H9 (cell line): ENCODE measurements around the gene ZDHHC16. TPM values are rescaled to one million over a fixed set of nuclear protein-coding genes. Genes with fewer than 3 reads are reported as not detected.

ENCODE experiments used
- DNase-seq: peaks from one replicate; pipeline ENCODE4 v3.0.0-alpha.2; 2017
- H2AFZ ChIP-seq: one replicate; pipeline ENCODE4 v1.6.1; 2013; ENCODE audit warnings: mild to moderate bottlenecking, low read length, control low read depth, moderate library complexity
- H2AK5ac ChIP-seq: 2 replicates; pipeline ENCODE4 v1.6.1; 2013; ENCODE audit warnings: low read length, control low read depth, mixed read lengths; ENCODE audit not compliant: insufficient read length
- H2BK120ac ChIP-seq: one replicate; pipeline ENCODE4 v1.6.1; 2013; ENCODE audit warnings: low read depth, mild to moderate bottlenecking, low read length, control low read depth, inconsistent platforms; ENCODE audit not compliant: poor library complexity, severe bottlenecking
- H2BK12ac ChIP-seq: 2 replicates; pipeline ENCODE4 v1.6.1; 2013; ENCODE audit warnings: low read length, control low read depth, mixed read lengths, low read depth; ENCODE audit not compliant: insufficient read length
- H2BK15ac ChIP-seq: 2 replicates; pipeline ENCODE4 v1.6.1; 2013; ENCODE audit warnings: low read depth, low read length, control low read depth
- H2BK20ac ChIP-seq: one replicate; pipeline ENCODE4 v1.6.1; 2013; ENCODE audit warnings: low read depth, mild to moderate bottlenecking, low read length, control low read depth, inconsistent platforms; ENCODE audit not compliant: poor library complexity, severe bottlenecking
- H2BK5ac ChIP-seq: 2 replicates; pipeline ENCODE4 v1.6.1; 2013; ENCODE audit warnings: low read length, control low read depth, mixed read lengths; ENCODE audit not compliant: insufficient read length
- H3K14ac ChIP-seq: 2 replicates; pipeline ENCODE4 v1.6.1; 2013; ENCODE audit warnings: low read length, control low read depth; ENCODE audit not compliant: insufficient read depth
- H3K18ac ChIP-seq: 2 replicates; pipeline ENCODE4 v1.6.1; 2013; ENCODE audit warnings: low read depth, mild to moderate bottlenecking, mixed read lengths, low read length, control low read depth; ENCODE audit not compliant: insufficient read length
- H3K23ac ChIP-seq: 2 replicates; pipeline ENCODE4 v1.6.1; 2013; ENCODE audit warnings: low read length, control low read depth, mixed read lengths, low read depth; ENCODE audit not compliant: insufficient read length
- H3K23me2 ChIP-seq: 2 replicates; pipeline ENCODE4 v1.6.1; 2013; ENCODE audit warnings: low read depth, mild to moderate bottlenecking, mixed read lengths, low read length, control low read depth; ENCODE audit not compliant: insufficient read length, poor library complexity, severe bottlenecking
- H3K27ac ChIP-seq: 2 replicates; pipeline ENCODE4 v1.5.1; 2013; ENCODE audit warnings: low read length, control low read depth, mixed read lengths, low read depth; ENCODE audit not compliant: insufficient read length
- H3K27me3 ChIP-seq: 2 replicates; pipeline ENCODE4 v1.6.1; 2013; ENCODE audit warnings: low read length, control low read depth, inconsistent platforms; ENCODE audit not compliant: insufficient read depth
- H3K4ac ChIP-seq: 2 replicates; pipeline ENCODE4 v1.6.1; 2013; ENCODE audit warnings: low read depth, mild to moderate bottlenecking, control low read depth, inconsistent platforms, low read length, moderate library complexity
- H3K4me1 ChIP-seq: 2 replicates; pipeline ENCODE4 v1.6.1; 2013; ENCODE audit warnings: low read length, control low read depth, inconsistent platforms; ENCODE audit not compliant: insufficient read depth
- H3K4me2 ChIP-seq: 2 replicates; pipeline ENCODE4 v1.6.1; 2013; ENCODE audit warnings: low read length, control low read depth, mixed read lengths; ENCODE audit not compliant: insufficient read length, insufficient read depth
- H3K56ac ChIP-seq: 2 replicates; pipeline ENCODE4 v1.6.1; 2013; ENCODE audit warnings: low read depth, mild to moderate bottlenecking, mixed read lengths, low read length, control low read depth; ENCODE audit not compliant: insufficient read length
- H3K79me1 ChIP-seq: 2 replicates; pipeline ENCODE4 v1.6.1; 2013; ENCODE audit warnings: low read depth, mild to moderate bottlenecking, moderate library complexity, low read length, control low read depth, inconsistent platforms; ENCODE audit not compliant: insufficient read depth, poor library complexity, severe bottlenecking
- H3K79me2 ChIP-seq: 2 replicates; pipeline ENCODE4 v1.6.1; 2013; ENCODE audit warnings: low read length, control low read depth, inconsistent platforms; ENCODE audit not compliant: insufficient read depth
- H3K9ac ChIP-seq: 2 replicates; pipeline ENCODE4 v1.6.1; 2013; ENCODE audit warnings: low read length, control low read depth, mixed read lengths; ENCODE audit not compliant: insufficient read length; ENCODE audit errors: extremely low read depth
- H3K9me3 ChIP-seq: one replicate; pipeline ENCODE4 v1.6.1; 2013; ENCODE audit warnings: low read depth, low read length, inconsistent platforms; ENCODE audit not compliant: control insufficient read depth
- H3T11ph ChIP-seq: one replicate; pipeline ENCODE4 v1.6.1; 2013; ENCODE audit warnings: mild to moderate bottlenecking, low read length, control low read depth, inconsistent platforms
- H4K20me1 ChIP-seq: one replicate; pipeline ENCODE4 v1.6.1; 2013; ENCODE audit not compliant: control insufficient read depth, insufficient read length, insufficient read depth
- H4K5ac ChIP-seq: 2 replicates; pipeline ENCODE4 v1.6.1; 2013; ENCODE audit warnings: low read depth, mild to moderate bottlenecking, mixed read lengths, low read length, control low read depth; ENCODE audit not compliant: insufficient read length
- H4K8ac ChIP-seq: replicated peaks from 2 replicates; pipeline ENCODE4 v1.6.1; 2013; ENCODE audit warnings: low read length, control low read depth, mixed read lengths, low read depth; ENCODE audit not compliant: insufficient read length
- H4K91ac ChIP-seq: 2 replicates; pipeline ENCODE4 v1.6.1; 2013; ENCODE audit warnings: low read depth, mild to moderate bottlenecking, moderate library complexity, mixed read lengths, low read length, control low read depth; ENCODE audit not compliant: insufficient read length
- H3K27ac Mint-ChIP-seq, 3 experiments: 2 replicates in 2 of 3; 3 replicates in 1 of 3; pipeline ENCODE4 v1.8.0; 2020 to 2021; ENCODE audit warnings: mixed read lengths in 3 of 3, mild to moderate bottlenecking in 1 of 3, moderate library complexity in 1 of 3
- H3K27me3 Mint-ChIP-seq: 2 replicates; pipeline ENCODE4 v1.8.0; 2021; ENCODE audit warnings: low read depth, mild to moderate bottlenecking, moderate library complexity, mixed read lengths
- H3K36me3 Mint-ChIP-seq, 3 experiments: 2 replicates in 2 of 3; 3 replicates in 1 of 3; pipeline ENCODE4 v1.8.0; 2020 to 2021; ENCODE audit warnings: low read depth in 3 of 3, mixed read lengths in 3 of 3; ENCODE audit not compliant: insufficient read depth in 1 of 3
- H3K4me1 Mint-ChIP-seq, 2 experiments: 2 replicates each; pipeline ENCODE4 v1.8.0; 2020; ENCODE audit warnings: mixed read lengths in 2 of 2
- H3K4me3 Mint-ChIP-seq, 2 experiments: 2 replicates in 1 of 2; 3 replicates in 1 of 2; pipeline ENCODE4 v1.8.0; 2020 to 2021; ENCODE audit warnings: mild to moderate bottlenecking in 2 of 2, mixed read lengths in 2 of 2, moderate library complexity in 1 of 2
- H3K9me3 Mint-ChIP-seq, 2 experiments: 2 replicates in 1 of 2; 3 replicates in 1 of 2; pipeline ENCODE4 v1.8.0; 2020; ENCODE audit warnings: mild to moderate bottlenecking in 2 of 2, mixed read lengths in 2 of 2, moderate library complexity in 1 of 2
- WGBS: extraction: QIAGEN DNeasy Blood & Tissue Kit; methylation state at CpG from one replicate; pipeline ENCODE4 v1.1.7; 2013; ENCODE audit warnings: missing lambda C conversion rate, low lambda C conversion rate, mixed read lengths; ENCODE audit not compliant: insufficient read length; ENCODE audit errors: extremely low coverage; 5-methylcytosine and 5-hydroxymethylcytosine counted together
- total RNA-seq: library from RNA; stranded (reverse); gene quantifications from 2 replicates; pipeline ENCODE4 v1.2.1, GENCODE V29; 2021
- TF ChIP-seq, protein P1 (sequence below): fragments of 200-600 bp; sonication (generic); conservative IDR thresholded peaks from 3 replicates; pipeline ENCODE4 v1.8.0; 2021; ENCODE audit warnings: antibody characterized with exemption, mild to moderate bottlenecking

ZDHHC16 gene
- total RNA-seq, 1 experiment from 2014 or later: 45.4 TPM

DNA sequence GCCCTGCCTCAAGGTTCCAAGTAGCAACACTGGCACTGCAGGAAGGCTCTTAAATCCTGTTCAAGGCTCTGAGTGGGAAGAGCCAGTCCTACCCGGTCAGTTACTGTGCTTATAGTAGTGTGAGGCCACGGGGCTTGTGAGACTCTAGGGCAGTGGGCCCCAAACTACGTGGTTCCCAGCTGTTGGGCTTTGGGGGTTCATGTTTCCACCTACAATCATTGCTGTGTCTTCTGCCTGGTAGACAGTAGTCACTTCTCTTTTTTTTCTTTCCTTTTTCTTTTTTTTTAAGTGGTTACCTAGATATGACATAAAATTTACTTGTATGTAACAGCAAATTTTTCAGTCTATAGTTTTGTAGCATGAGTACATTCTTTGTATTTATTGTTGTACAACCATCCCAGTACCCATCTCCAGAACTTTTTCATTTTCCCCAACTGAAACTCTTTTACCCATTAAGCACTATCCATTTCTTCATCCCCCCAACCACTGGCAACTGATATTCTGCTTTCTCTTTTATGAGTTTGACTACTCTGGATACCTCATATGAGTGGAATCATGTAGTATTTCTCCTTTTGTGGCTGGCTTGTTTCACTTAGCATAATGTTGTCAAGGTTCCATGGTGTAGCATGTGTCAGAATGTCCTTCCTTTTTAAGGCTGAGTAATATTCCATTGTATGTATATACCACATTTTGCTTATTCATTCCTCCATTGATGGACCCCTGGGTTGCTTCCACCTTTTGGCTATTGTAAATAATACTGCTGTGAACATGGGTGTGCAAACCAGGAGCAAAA is 60.4 kb downstream of the ZDHHC16 start:
- no peaks in the 10 kb centered on the region; a peak in 1 of 7 replicates for H3K36me3 Mint-ChIP-seq
- no peak for DNase-seq
- no peak overlapping the region for H4K8ac ChIP-seq
- no peak overlapping the region for H4K91ac ChIP-seq
- no peaks in the 10 kb centered on the region for H4K20me1 ChIP-seq
- H3K9me3 Mint-ChIP-seq: no peaks in the 10 kb centered on the region
- peaks cover 4% of the 10 kb centered on the region for H3K27me3 Mint-ChIP-seq
- H3K18ac ChIP-seq: no peak overlapping the region
- no peak overlapping the region for H4K5ac ChIP-seq
- no peak overlapping the region for H3K14ac ChIP-seq
- no peak overlapping the region for H2AK5ac ChIP-seq
- no peaks in the 10 kb centered on the region for H3K9me3 ChIP-seq
- H2BK15ac ChIP-seq: no peak overlapping the region
- no peak overlapping the region for H3K4ac ChIP-seq
- no peak overlapping the region for H3K9ac ChIP-seq
- H3T11ph ChIP-seq: no peak overlapping the region
- TF ChIP-seq, protein P1, sequence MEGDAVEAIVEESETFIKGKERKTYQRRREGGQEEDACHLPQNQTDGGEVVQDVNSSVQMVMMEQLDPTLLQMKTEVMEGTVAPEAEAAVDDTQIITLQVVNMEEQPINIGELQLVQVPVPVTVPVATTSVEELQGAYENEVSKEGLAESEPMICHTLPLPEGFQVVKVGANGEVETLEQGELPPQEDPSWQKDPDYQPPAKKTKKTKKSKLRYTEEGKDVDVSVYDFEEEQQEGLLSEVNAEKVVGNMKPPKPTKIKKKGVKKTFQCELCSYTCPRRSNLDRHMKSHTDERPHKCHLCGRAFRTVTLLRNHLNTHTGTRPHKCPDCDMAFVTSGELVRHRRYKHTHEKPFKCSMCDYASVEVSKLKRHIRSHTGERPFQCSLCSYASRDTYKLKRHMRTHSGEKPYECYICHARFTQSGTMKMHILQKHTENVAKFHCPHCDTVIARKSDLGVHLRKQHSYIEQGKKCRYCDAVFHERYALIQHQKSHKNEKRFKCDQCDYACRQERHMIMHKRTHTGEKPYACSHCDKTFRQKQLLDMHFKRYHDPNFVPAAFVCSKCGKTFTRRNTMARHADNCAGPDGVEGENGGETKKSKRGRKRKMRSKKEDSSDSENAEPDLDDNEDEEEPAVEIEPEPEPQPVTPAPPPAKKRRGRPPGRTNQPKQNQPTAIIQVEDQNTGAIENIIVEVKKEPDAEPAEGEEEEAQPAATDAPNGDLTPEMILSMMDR: no peak
- H3K56ac ChIP-seq: no peak overlapping the region
- H3K23ac ChIP-seq: no peak overlapping the region
- no peak overlapping the region for H2AFZ ChIP-seq
- H2BK20ac ChIP-seq: no peak overlapping the region
- no peak overlapping the region for H2BK12ac ChIP-seq
- H3K79me1 ChIP-seq: no peaks in the 10 kb centered on the region
- no peak overlapping the region for H3K4me3 Mint-ChIP-seq
- H2BK5ac ChIP-seq: no peak overlapping the region
- no CpG with 5 or more reads among the region's 3 CpGs for WGBS
- no peaks in the 10 kb centered on the region for H3K23me2 ChIP-seq
- no peaks in the 10 kb centered on the region for H3K27me3 ChIP-seq
- H2BK120ac ChIP-seq: no peak overlapping the region
- H3K4me2 ChIP-seq: no peak overlapping the region
- H3K27ac Mint-ChIP-seq: peak overlapping the region in 1 of 3 experiments; percentile 31; a peak in 1 of 7 replicates
- H3K4me1 ChIP-seq: no peaks in the 10 kb centered on the region
- peaks cover 10 to 18% of the 10 kb centered on the region in 2 experiments for H3K4me1 Mint-ChIP-seq
- no peak overlapping the region for H3K27ac ChIP-seq
- H3K79me2 ChIP-seq: peaks cover 1% of the 10 kb centered on the region; the same call in 1 of the 2 replicates

Other genes starting within 250 kb of the ZDHHC16 start
- gene ARHGAP19, start 153.5 kb upstream of the ZDHHC16 start, total RNA-seq: 30.5 and 33.2 TPM in 2 replicates
- gene FRAT1, start 126.9 kb upstream of the ZDHHC16 start, total RNA-seq: 7.3 and 8.1 TPM in 2 replicates
- gene FRAT2, start 111.4 kb upstream of the ZDHHC16 start, total RNA-seq: 128 and 129 TPM in 2 replicates
- gene RRP12, start 44.8 kb upstream of the ZDHHC16 start, total RNA-seq: 71.6 and 83.0 TPM in 2 replicates
- gene PGAM1, start 20.0 kb upstream of the ZDHHC16 start, total RNA-seq: 932 and 935 TPM in 2 replicates
- 60.3 and 66.4 TPM in 2 replicates for gene EXOSC1, start 169 bp upstream of the ZDHHC16 start, total RNA-seq
- gene MMS19, start 52.2 kb downstream of the ZDHHC16 start, total RNA-seq: 102 and 104 TPM in 2 replicates
- gene UBTD1, start 52.7 kb downstream of the ZDHHC16 start, total RNA-seq: 18.1 and 19.0 TPM in 2 replicates
- gene ANKRD2, start 126.6 kb downstream of the ZDHHC16 start, total RNA-seq: not detected in 2 replicates
- gene HOGA1, start 138.2 kb downstream of the ZDHHC16 start, total RNA-seq: 0.72 and 0.79 TPM in 2 replicates
- gene C10orf62, start 143.5 kb downstream of the ZDHHC16 start, total RNA-seq: 0.31 TPM in 1 of 2 replicates, not detected in the other
- 11.9 and 12.0 TPM in 2 replicates for gene MORN4, start 187.3 kb downstream of the ZDHHC16 start, total RNA-seq
- gene PI4K2A, start 194.5 kb downstream of the ZDHHC16 start, total RNA-seq: 29.8 and 30.9 TPM in 2 replicates
- gene AVPI1, start 241.1 kb downstream of the ZDHHC16 start, total RNA-seq: 6.5 and 6.9 TPM in 2 replicates